Endothelial cell of umbilical vein (primary cell): Measurements from ENCODE around the gene ADTRP.

ENCODE experiments used
- EZH2 ChIP-seq: IDR thresholded peaks from 2 replicates; pipeline ENCODE4 v1.6.1; 2012; ENCODE audit warnings: borderline replicate concordance, low read depth, mild to moderate bottlenecking, moderate library complexity, low read length, inconsistent platforms; ENCODE audit not compliant: severe bottlenecking
- FOS ChIP-seq: IDR thresholded peaks from 2 replicates; pipeline ENCODE4 v1.6.1; 2011; ENCODE audit warnings: mild to moderate bottlenecking, low read length, moderate library complexity, borderline replicate concordance; ENCODE audit not compliant: insufficient read depth
- JUN ChIP-seq: IDR thresholded peaks from 2 replicates; pipeline ENCODE4 v1.6.1; 2011; ENCODE audit warnings: borderline replicate concordance, low read depth; ENCODE audit not compliant: insufficient read length, insufficient read depth
- MYC ChIP-seq: IDR thresholded peaks from one replicate; pipeline ENCODE4 v1.6.1; 2011; ENCODE audit warnings: mild to moderate bottlenecking, low read depth, low read length
- POLR2A ChIP-seq: IDR thresholded peaks from 2 replicates; pipeline ENCODE4 v1.6.1; 2012; ENCODE audit warnings: low read depth, mild to moderate bottlenecking, control low read depth, low read length
- POLR2AphosphoS5 ChIP-seq: IDR thresholded peaks from 2 replicates; pipeline ENCODE4 v1.6.1; 2012; ENCODE audit warnings: low read depth, mild to moderate bottlenecking, control low read depth, low read length, moderate library complexity; ENCODE audit not compliant: insufficient read depth
- TF ChIP-seq, protein P1 (sequence below), 2 donors: IDR thresholded peaks; 1 replicate in 1 of 2; 2 replicates in 1 of 2; pipeline ENCODE4 v1.5.1; 2011; ENCODE audit warnings: low read length in 2 of 2, mild to moderate bottlenecking in 2 of 2, moderate library complexity in 2 of 2, control low read depth in 1 of 2, inconsistent platforms in 1 of 2, low read depth in 1 of 2; ENCODE audit not compliant: insufficient read depth in 1 of 2; ENCODE audit errors: extremely low read depth in 1 of 2
- TF ChIP-seq, protein P2 (sequence below): IDR thresholded peaks from 2 replicates; pipeline ENCODE4 v1.6.1; 2011; ENCODE audit not compliant: insufficient read depth, insufficient read length

DNA sequence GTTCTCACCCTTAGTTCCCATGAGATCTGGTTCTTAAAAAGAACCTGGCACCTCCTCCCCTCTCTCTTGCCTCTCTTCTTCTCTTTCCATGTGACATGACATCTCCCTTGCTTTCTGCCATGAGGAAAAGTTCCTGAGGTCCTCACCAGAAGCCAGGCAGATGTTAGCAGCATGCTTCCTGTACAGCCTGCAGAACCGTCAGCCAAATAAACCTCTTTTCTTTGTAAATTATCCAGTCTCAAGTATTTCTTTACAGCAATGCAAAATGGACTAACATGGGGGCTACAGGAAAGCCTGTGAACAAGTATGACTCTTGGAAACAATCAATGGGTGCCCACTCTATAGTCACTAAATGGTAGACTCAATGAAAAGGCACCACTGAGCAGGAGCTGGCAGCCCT, 34.5 kb downstream of the ADTRP start:
- no peak for TF ChIP-seq EZH2
- TF ChIP-seq POLR2AphosphoS5: no peak
- TF ChIP-seq, protein P1, sequence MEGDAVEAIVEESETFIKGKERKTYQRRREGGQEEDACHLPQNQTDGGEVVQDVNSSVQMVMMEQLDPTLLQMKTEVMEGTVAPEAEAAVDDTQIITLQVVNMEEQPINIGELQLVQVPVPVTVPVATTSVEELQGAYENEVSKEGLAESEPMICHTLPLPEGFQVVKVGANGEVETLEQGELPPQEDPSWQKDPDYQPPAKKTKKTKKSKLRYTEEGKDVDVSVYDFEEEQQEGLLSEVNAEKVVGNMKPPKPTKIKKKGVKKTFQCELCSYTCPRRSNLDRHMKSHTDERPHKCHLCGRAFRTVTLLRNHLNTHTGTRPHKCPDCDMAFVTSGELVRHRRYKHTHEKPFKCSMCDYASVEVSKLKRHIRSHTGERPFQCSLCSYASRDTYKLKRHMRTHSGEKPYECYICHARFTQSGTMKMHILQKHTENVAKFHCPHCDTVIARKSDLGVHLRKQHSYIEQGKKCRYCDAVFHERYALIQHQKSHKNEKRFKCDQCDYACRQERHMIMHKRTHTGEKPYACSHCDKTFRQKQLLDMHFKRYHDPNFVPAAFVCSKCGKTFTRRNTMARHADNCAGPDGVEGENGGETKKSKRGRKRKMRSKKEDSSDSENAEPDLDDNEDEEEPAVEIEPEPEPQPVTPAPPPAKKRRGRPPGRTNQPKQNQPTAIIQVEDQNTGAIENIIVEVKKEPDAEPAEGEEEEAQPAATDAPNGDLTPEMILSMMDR (IDR thresholded peaks at IDR 0.05; ENCODE audit: extremely low read depth in 1 of 2, insufficient read depth in 1 of 2, low read depth in 1 of 2, low read length in 2 of 2): no peak
- no peak for TF ChIP-seq POLR2A
- TF ChIP-seq, protein P2, sequence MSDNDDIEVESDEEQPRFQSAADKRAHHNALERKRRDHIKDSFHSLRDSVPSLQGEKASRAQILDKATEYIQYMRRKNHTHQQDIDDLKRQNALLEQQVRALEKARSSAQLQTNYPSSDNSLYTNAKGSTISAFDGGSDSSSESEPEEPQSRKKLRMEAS: no peak
- TF ChIP-seq FOS: no peak
- TF ChIP-seq JUN: no peak
- no peak for TF ChIP-seq MYC
